DMS114 treated with DMSO at 0.1 percent for 48 hours (cell line): ENCODE measurements around the gene ERBIN.
"Not testable (repeated sequence)": the region's sequence is repeated elsewhere in the genome, so short reads cannot be mapped to it uniquely, and the experiment has no call there.

ENCODE experiments used
- DNase-seq: peaks from one replicate; lab custom pipeline; 2025; ENCODE audit not compliant: unreplicated experiment; lab: John Stamatoyannopoulos, UW

ERBIN gene, protein sequence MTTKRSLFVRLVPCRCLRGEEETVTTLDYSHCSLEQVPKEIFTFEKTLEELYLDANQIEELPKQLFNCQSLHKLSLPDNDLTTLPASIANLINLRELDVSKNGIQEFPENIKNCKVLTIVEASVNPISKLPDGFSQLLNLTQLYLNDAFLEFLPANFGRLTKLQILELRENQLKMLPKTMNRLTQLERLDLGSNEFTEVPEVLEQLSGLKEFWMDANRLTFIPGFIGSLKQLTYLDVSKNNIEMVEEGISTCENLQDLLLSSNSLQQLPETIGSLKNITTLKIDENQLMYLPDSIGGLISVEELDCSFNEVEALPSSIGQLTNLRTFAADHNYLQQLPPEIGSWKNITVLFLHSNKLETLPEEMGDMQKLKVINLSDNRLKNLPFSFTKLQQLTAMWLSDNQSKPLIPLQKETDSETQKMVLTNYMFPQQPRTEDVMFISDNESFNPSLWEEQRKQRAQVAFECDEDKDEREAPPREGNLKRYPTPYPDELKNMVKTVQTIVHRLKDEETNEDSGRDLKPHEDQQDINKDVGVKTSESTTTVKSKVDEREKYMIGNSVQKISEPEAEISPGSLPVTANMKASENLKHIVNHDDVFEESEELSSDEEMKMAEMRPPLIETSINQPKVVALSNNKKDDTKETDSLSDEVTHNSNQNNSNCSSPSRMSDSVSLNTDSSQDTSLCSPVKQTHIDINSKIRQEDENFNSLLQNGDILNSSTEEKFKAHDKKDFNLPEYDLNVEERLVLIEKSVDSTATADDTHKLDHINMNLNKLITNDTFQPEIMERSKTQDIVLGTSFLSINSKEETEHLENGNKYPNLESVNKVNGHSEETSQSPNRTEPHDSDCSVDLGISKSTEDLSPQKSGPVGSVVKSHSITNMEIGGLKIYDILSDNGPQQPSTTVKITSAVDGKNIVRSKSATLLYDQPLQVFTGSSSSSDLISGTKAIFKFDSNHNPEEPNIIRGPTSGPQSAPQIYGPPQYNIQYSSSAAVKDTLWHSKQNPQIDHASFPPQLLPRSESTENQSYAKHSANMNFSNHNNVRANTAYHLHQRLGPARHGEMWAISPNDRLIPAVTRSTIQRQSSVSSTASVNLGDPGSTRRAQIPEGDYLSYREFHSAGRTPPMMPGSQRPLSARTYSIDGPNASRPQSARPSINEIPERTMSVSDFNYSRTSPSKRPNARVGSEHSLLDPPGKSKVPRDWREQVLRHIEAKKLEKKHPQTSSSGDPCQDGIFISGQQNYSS (N-terminal part only)

DNA sequence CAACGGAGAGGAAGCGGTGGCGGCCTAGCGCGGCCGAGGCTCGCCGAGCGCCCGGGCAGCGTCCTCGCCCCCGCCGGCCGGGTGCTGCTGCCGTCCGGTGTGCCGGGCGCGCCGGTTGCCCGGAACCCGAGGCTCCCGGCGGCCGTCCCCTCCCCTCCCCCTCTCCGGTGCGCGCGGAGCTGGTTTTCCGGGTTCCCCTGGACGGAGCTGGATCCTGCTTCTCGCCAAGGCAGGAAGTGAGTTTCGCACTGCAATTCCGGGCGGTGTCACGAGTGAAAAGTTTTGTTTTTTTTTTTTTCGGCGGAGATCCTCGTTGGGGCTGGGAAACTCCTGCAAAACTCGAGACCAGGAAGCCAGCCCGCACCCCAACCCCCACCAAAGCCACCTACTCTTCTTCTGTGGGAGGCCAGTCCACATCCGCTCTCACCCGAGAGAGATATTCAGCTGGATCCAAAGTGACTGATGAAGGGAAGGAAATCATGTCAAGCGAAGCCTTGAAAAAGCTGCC is at the start of gene ERBIN:
Gene ERBIN (plus strand): TSS at position 300 of the 508 bp plus-strand sequence. CDS start 66,144 bp downstream, outside the sequence.
- DNase-seq = peak; percentile 15

DNA sequence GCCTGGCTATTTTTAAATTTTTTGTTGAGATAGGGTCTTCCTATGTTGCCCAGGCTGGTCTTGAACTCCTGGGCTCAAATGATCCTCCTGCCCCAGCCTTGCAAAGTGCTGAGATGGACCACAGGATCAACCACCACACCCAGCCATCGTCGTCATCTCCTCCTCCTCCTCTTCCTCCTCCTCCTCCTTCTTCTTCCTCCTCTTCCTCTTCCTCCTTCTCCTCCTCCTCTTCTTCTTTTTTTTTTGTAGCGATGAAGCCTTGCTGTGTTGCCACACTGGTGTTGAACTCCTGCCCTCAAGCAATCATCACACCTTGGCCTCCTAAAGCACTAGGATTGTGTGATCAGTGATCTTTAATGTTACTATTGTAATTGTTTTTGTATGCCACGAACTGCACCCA is 49.4 kb upstream of the ERBIN start:
- no peak for DNase-seq

DNA sequence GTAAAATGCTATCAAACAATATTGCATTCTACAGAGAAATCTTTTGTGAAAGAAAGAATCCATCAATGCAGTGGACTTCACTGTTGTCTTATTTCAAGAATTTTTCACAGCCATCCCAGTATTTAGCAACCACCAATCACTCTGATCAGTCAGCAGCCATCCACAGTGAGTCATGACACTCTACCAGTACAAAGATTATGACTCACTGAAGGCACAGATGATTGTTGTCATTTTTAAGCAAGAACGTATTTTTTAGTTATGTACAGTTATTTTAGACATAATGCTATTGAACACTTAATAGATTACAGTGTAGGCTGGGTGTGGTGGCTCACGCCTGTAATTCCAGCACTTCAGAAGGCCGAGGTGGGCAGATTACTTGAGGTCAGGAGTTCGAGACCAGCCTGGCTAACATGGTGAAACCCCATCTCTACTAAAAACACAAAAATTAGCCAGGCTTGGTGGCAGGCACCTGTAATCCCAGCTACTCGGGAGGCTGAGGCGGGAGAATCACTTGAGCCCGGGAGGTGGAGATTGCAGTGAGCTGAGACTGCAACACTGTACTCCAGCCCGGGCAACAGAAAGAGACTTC is 46.6 kb upstream of the ERBIN start:
- DNase-seq = not testable (repeated sequence)

DNA sequence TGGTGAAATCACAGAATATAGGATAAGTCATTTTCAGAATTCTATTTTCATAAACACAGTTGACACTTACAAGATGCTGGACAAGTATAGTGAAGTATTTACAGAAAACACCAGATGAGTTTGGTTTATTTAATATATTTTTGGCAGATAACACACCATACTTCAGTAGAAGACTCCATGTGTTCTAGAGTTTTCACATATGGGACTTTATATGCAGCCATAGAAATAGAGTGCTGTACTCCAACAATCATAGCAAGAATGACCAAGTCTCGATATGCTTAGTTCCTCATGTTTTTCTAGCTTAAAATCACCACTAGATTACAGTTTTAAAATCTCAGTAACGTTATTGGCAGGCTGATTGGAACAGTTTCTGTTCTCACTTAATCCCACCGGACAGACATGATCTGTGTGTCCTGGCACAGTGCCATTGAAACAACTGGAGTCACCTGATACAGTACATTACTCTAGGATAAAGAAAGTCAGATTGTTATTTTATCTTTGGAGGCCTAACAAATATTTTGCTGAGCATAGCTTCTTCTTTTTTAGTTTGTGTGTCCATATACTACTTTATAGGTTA is 45.8 kb upstream of the ERBIN start:
- DNase-seq = no peak

DNA sequence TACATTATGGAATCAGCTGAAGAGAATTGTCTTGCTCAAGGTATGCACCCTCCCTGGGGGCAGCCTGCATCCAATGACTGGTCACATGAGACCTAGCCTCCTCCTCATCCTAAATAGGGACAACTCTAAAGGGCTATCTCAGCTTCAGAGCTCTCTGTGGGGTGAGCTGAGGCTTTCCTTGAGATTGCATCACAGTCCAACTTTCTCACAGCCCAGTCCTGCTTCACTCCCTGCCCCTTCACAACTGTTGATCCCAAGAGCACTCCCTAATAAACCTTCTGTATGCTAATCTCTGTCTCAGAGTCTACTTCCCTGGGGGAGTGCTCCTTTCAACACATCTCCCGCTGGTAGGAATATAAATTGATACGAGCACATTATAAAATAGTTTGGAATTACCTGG is 44.1 kb upstream of the ERBIN start:
- no peak for DNase-seq

DNA sequence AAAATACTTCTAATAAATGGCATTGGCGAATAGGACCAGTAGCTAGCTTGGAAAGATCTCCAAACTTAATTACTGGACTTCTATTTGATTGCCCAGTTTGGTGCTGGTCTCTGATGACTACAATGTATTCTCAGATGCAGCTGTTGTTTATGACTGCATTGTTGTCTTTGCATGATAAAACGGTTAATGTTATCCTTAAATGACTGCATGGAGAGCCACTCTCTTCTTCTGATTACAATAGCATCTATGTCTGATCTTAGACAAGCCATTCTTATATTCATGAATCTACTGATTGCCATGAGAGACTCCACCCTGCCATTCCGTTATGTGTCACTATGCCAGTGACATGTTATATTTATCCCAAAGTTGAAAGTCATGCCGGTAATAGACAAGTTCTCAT is 42.9 kb upstream of the ERBIN start:
- DNase-seq = no peak

DNA sequence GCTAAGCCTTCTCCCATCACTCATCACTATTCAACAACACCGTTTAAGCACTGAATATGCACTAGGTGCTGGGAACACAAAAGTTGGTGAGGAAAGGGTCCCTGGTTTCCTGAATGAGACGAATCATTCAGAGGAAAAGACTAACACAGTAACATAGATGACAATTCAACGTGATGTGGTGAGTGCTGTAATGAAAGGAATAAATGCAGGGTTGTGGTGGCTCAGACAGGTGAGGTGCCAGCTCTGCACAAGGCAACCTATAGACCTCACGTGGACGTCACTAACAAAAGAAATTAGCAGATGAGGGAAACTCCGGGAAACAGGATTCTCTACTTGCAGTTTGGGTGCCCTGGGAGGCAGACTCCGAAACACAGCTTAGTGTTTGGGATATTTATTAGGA is 40.0 kb upstream of the ERBIN start:
- no peak for DNase-seq

DNA sequence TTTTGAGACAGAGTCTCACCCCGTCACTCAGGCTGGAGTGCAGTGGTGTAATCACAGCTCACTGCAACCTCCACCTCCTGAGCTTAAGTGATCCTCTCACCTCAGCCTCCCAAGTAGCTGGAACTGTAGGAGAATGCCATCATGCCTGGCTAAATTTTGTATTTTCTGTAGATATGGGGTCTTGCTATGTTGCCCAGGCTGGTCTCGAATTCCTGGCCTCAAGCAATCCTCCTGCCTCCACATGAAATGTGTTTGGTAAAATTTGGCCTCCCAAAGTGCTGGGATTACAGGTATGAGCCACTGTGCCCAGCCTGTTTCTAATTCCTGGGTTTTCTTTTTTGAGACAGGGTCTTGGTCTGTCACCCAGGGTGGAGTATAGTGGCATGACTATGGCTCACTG is 34.4 kb upstream of the ERBIN start:
- not testable (repeated sequence) for DNase-seq

DNA sequence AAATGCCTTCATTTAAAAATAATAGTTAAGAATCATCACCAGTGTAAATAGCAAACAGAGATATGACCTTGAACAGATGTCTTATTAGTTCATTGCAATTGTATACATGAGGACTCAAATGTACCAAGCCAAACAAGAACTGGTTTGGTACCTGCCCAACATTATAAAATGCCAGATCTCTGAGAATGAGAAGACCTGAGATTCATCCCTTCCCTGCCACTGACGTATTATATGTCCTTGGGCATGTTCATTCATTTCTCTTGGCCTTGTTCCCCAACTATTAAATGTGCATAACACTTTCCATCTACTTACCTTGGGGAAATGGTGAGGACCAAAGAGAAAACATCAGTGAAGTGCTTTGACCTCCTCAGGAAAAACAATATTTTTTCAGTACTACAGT is 33.6 kb upstream of the ERBIN start:
- no peak for DNase-seq

DNA sequence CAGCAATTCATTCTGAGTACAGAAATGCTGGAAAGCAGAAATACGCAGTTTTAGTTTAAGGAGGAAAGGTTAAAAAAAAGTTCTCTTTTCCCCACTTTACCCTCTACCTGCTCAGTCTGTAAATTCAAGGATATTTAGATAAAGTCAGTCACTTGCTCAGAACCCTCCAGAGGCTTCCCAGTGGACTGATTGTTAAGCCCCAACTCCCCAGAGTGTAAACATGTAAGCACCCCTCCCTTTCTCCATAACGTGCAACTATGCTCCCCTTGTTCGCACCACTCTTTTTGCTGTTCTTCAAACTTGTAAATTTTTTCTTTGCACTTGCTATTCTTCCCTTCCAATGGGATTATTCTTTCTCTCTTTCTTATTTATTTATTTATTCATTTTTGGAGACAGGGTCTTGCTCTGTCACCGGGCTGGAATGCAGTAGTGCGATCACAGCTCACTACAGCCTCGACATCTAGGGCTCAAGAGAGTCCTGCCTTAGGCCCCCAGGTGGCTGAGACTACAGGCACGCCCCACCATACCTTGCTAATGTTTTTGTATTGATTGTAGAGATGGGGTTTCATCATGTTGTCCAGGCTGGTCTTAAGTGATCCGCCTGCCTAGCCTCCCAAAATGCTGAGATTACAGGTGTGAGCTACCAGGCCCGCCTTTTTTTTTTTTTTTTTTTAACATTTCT is 32.5 kb upstream of the ERBIN start:
- DNase-seq = no peak

DNA sequence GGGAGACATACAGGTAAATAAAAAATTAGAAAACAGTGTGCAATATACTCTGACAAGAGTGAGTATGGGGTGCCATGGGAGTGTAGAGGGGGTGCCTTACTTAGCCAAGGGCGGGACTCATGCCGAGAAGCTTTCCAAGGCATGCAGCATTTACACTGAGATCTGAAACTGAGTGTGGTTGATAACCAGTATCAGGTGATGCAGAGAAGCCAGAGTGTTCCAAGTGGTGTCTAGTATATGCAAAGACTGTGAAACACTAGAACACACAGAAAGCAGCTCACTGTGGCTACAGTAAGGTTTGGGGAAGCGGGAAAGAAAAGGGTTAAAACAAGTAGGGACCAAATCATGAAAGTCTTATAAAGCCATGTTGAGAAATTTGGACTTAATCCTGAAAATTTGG is 30.5 kb upstream of the ERBIN start:
- no peak for DNase-seq

DNA sequence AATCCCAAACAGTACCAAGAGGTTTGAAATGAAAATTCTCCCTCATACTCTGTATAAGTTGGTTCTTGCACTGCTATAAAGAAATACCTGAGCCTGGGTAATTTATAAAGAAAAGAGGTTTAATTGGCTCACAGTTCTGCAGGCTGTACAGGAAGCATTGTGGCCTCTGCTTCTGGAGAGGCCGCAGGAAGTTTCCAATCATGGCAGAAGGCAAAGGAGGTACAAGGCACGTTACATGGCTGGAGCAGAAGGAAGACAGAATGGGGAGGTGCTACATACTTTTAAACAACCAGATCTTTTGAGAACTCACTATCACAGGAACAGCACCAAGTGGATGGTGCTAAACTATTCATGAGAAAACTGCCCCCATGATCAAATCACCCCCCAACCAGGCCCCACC is 25.6 kb upstream of the ERBIN start:
- DNase-seq = no peak

DNA sequence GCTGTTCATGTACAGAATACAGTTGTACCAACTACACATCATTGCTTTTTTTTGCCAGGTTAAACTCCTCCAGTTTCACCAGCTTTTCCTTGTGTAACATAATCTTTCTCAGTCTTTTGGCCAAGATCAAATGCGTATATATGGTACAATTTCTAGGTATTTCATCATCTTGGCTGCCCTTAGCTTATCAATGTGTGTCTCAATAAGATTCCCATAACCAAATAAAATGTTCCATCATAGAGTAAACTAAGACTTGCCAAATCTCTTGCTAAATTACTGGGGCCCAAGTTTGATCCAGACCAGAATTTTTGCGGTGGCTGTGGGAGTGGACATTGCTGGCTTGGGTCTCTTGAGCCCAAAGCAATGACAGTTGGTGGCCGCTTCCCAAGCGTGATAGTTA is 24.3 kb upstream of the ERBIN start:
- no peak for DNase-seq

DNA sequence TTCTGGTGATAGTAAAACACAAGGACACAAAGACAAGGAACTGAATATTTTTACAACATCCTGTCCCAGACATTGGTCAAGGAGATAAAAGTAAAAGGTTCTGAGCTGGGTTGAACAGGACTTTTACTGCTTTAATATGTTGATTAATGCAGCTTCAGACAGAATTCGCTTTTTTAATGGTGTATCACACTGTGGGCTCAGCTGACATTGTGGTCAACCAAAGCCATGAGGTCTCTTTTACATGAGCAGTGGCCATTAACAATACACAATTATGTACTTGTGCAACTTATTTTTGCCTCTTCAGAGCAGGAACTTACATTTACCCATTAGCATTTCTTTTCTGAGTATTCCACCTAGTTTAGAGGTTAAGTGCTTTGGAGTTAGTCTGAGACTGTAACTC is 22.8 kb upstream of the ERBIN start:
- DNase-seq = no peak

DNA sequence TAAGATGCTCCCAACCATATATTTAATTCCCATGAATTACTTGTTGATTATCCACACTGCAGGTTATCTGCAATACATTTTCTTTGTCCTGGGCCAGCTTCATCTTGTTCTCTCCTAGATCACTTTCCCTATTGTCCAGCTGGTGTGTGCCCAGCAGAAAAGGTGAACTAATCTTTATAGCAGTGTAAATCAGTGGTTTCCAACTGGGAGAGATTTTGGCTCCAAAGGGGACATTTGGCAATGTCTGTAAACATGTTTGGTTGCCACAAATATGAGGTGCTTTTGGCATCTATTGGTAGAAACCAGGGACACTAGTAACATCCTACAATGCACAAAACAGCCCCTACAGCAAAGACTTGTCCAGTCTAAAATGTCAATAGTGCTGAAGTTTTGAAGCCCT is 20.1 kb upstream of the ERBIN start:
- no peak for DNase-seq

DNA sequence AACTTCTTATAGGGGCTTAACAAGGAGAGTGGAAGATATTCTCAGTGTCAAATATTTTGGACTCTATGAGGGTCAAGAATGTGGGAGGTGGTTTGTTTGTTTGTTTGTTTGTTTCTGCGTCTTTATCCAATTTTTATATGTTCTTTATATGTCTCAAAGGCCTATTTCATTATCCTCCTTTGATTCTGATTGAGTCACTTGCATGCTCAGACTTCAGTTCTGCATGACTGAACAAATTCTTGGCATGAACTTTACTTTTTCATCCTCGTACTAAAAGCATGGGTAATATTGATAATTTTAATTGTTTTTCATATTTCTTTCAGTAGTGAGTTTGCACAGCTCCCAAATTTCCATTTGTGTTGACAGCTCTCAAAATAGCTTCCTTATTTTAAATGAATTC is 19.2 kb upstream of the ERBIN start:
- no peak for DNase-seq

DNA sequence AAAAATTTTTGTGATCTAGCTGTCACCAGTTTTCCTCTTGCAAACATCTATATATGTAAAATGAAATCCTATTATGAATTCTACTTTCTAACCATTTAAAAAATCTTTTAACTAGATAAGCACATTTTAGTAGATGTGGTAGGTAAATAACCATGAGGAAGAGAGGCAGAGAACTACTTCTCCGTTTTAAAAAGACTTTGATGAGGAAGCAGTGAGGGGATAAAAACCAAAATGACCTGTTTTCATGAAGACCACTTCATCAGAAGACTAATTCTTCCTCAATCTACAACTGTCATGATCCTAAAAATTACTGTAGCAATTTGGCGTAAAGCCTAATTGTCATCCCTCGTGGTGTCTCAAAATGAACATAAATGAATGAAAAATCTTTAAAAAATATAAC is 15.7 kb upstream of the ERBIN start:
- DNase-seq = no peak

DNA sequence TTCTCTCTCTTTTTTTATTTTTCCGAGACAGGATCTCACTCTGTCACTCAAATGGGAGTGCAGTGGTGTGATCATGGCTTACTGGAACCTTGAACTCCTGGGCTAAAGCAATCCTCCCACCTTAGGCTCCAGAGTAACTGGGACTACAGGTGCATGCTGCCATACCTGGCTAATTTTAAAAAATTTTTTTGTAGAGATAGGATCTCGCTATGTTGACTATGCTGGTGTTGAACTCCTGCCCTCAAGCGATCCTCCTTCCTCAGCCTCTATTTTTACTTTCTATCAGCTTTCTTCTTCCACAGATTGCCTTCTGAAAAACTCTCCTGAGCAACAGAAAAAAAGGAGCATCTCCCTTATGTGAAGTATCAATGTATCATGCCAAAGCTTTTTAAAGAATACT is 14.1 kb upstream of the ERBIN start:
- DNase-seq = no peak

DNA sequence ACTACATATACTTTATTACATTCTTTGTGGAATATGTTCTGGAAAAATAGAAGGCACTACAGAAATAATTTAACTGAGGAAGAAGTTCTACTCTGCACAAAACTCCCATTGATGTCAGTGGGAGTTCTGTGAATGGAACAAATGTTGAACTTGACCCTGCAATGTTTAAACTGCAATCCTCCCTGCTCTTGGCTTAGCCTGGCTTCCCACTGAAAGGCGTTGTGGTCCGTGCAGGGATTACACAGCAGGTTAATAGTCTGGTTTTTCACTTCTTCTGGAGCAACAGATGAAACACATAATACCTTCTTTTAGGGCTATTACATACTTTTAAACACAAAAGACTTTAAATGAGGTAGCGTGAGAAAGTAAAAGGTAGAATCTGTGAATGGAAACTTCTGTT is 12.9 kb upstream of the ERBIN start:
- DNase-seq = no peak

DNA sequence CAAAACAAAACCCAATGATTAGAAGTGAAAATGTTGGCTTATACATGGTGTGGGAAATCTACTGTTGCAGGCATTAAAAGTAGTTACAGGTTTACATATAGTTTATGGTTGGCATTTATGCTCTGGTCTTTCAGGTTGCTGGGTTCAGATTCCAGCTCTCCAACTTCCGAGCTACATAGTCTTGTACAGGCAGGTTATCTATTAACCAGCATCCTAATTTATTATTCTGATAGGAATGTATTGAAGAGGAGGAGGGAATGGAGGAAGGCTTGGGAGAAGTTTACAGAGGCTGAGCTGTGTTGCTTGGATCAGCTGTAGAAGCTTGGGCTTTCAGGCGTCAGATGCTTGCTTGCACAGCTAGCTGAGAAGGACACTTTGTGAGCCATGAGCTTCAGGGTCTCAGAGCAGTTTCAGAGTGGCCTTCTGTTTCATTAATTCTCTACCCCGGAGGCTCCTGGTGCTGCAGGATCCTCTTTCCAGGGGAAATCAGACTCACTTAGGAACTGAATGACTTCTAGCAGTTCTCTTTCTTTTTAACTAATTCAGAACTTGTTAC is 11.7 kb upstream of the ERBIN start:
- DNase-seq = no peak
